NCI-H524 treated with DMSO at 0.1 percent for 48 hours (cell line): ENCODE data around the gene WDHD1.
"Not testable (repeated sequence)": the region's sequence is repeated elsewhere in the genome, so short reads cannot be mapped to it uniquely, and the experiment has no call there.

ENCODE experiments used
- DNase-seq: peaks from one replicate; lab custom pipeline; 2025; lab: John Stamatoyannopoulos, UW

WDHD1 gene

DNA sequence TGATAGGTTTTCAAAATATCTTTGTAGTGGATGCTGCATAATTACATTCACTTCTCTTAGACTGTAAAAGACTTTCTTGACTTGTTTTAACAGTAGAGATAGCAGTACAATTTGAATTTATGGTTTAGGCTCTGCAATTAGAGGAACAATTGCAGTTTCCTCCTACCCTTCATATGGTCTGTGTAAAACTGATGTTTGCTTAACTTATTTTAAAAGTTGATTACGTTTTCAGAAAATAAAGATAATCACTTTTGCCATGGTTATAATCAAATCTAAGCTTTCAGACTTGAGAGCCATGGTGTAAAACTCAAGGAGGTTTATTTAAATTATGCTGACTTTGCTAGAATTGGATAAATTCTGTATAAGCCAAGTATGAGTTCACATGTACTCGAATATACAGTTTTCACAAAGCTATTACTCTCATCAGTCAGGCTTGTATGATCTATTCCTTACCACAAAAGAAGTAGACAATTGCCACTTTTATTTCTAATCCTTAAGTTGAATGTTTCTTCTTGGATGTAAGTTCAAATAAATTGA is 22.1 kb upstream of the WDHD1 start:
- no peak for DNase-seq

DNA sequence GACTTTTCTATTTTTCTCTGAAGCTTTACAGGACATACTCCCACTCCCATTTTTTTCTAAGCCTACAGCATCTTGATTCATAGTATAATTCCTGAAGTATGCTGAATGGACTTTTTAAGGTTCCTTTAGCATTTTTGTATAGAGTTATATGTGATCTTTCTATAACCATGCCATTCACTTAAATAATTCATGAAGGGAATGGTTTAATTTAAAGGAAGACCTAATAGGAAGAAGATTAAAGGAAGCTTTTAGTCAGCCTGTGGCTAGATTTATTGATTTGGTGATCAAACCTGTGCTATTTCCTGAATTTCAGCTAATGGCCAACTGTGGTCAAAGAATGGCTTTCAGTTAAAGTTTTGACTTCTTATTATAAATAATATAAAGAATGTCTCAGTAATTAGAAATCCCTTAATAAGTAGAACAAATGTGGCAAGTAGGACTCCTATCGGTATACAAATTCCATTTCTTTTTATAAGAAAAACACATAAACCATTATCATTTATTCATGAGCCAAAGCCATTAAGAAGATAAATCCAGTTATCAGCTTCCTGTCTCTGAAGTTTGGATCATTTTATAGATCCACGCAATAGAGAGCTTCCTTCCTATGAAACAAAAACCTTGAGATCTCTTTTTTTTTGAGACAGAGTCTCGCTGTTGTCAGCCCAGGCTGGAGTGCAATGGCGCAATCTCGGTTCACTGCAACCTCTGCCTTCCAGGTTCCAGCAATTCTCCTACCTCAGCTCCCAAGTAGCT is 20.6 kb upstream of the WDHD1 start:
- no peak for DNase-seq

DNA sequence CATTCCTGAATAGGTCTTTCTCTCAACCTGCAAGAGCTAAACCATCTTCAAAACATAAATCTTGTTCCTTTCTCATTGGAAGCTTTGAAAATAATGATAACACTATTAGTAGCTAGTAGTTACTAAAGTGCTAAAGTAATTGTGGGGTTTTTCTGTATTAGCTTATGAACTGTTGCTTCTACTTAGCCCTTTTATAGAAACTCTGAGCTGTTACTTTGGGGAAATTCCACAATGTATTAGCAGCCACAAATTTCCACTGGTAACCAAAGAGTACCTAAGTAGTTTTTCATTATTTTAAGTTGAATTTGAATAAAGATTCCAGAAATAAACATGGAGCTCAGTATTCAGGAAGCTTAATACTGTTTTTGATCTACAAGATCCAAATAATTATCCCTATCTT is 18.2 kb upstream of the WDHD1 start:
- DNase-seq: no peak

DNA sequence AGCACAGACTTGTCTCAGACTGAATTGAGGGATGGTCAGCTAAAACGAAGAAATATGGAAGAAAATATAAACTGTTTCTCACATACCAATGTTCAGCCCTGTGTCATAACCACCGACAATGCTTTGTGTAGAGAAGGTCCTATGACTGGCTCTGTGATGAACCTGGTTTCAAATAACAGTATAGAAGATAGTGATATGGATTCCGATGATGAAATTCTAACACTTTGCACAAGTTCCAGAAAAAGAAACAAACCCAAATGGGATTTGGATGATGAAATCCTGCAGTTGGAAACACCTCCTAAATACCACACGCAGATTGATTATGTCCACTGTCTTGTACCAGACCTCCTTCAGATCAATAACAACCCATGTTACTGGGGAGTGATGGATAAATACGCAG is 16.6 kb upstream of the WDHD1 start:
- DNase-seq: no peak

DNA sequence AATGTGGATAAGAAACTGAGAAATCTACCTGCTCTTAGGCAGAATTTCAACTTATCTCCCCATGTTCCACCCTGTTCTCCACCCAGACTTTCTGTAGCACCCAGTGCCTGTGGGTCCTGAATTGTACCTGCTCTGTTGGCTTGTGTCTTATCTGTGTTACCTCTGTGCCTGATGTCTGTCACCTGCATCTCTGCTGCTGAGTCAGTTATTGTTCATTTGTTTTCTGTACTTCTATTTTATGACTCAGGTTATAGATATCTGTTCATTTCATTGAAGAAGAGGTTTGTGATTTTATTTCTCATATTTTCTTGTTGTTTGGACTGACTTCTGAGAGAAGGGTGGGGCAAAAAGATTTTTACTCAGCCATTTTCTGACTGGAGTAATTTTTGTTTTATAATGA is 11.8 kb upstream of the WDHD1 start:
- no peak for DNase-seq

DNA sequence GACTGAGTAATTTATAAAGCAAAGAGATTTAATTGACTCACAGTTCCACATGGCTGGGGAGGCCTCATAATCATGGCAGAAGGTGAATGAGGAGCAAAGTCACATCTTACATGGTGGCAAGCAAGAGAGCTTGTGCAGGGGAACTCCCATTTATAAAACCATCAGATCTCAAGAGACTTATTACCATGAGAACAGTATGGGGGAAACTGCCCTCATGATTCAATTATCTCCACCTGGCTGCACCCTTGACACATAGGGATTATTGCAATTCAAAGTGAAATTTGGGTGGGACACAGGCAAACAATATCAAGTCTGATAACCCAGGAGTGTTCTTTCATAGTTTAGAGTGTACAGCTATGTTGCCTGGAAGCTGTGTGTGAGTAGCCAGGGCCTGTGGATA is 11.1 kb upstream of the WDHD1 start:
- not testable (repeated sequence) for DNase-seq

DNA sequence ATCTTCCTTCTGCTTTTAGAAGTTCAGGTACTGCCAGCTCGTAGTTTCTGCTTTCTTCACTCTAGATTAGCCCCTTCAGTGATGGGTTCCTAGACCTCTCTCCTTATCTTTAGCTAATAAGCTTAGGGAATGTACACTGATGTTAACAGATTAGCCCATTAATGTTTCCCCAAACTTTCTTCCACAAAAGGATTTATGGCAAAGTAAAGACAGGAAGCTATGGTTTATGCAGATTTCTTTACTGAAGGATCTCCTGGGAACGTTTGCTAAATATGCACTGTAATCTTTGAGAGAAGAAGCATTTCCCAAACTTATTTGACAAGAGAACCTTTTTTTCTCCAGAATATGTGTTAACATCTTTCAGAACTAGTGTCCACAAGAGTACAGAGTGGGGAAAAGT is 4.3 kb upstream of the WDHD1 start:
- DNase-seq: no peak

DNA sequence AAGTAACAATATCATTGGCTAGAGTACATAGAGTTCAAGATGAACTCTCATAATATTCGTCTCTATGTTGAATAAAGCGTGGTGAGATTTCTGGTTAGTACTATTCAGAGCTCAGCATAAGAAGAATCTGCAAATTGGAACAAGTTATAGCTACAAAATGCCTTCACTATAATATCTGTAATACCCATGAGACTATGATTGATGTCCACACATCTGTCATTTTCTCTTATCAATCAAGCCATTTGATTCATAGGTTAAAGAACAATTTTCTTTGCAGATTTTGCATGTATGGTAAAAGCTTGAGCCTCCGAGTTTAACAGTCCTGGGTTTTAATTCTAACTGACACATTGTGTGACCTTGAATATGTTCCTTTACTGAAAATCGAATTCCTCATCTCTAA is 1.6 kb upstream of the WDHD1 start:
- DNase-seq: no peak

DNA sequence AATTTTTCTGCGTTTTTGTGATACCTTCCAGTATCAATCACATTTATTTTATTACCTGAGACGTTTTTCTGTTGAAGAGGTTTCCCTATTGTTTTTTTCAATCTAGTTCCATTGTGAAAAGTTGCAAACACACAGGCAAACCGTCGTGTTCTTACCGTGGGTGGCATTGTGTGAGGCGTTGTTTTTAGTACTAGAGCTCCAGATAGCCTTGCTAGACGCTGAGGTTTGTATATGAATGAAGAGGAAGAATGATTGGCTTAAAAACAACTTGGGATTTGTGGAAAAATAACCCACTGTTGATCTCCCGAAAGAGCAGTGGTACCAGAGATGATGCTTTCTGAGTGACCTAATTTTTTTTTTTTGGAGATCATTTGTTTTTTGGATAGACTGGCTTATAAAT is 1.2 kb upstream of the WDHD1 start:
- no peak for DNase-seq

DNA sequence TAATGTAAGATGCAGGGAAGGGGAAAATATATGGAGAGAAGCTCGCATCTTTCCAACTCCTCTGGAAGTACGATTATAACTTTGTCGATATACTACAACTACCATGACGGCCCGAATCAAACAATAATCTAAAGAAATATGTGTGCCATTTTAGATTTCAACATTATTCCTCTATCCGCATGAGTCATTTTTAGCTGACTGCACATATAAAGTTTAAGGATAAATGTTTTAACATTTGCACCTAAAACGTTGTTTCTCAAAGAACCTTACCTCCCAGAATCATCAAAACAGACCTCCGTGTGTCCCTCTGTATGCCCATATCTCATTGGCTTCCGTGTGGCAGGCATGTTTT is 482 bp downstream of the WDHD1 start:
- no peak for DNase-seq

DNA sequence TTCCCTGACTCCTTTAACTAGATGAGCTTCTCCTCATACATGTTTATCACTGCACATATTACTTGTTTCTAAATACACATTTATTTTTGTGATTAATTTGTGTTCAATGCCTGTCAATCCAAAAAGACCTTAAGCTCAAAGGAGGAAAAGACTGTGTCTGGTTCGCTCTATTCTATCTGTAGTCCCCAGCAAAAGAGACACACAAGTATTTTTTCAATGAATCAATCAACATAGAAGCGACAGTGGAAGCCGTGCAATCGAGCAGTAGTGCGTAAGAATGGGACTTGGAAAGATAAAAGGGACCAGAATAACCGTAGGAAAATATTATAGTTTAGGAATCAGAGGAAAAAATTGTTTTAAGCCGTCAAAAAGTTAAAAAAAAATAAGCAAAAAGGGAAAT is 951 bp downstream of the WDHD1 start:
- no peak for DNase-seq

DNA sequence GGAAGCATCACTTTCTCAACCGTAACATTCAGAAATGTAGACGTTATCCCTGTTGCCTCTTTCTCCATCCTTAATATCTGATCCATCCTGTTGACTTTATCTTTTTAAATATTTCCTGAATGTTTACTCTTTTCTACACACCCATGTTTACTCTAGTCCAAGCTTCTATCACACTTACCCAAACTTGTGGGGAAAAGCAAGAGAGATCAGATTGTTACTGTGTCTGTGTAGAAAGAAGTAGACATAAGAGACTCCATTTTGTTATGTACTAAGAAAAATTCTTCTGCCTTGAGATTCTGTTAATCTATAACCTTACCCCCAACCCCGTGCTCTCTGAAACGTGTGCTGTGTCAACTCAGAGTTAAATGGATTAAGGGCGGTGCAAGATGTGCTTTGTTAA is 2.5 kb downstream of the WDHD1 start:
- not testable (repeated sequence) for DNase-seq

DNA sequence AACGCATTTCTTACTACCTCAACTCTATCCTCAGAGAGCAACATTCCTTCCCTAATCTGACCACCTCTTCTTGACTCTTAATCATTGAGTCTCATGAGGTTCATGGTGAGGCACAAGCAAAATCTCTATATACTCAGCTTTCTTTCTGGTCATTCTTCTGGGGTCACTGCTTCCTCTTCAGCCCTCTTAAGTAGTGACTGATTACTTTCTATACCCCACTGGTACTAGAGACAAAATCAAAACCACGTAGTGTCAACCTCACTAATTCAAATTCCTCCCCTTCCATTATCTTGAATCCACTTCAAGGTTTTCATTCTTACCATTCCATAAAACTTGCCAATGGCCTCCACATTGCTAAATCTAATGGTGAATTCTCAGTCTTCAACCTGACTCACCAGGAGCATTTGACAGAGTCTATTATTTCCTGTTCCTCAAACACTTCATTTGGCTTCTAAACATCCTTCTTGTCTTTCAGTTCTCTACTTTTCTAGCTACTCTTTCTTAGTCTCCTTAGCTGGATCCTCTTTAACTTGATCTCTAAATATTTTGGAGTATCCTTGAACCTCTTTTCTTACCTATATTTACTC is 6.8 kb downstream of the WDHD1 start:
- no peak for DNase-seq

DNA sequence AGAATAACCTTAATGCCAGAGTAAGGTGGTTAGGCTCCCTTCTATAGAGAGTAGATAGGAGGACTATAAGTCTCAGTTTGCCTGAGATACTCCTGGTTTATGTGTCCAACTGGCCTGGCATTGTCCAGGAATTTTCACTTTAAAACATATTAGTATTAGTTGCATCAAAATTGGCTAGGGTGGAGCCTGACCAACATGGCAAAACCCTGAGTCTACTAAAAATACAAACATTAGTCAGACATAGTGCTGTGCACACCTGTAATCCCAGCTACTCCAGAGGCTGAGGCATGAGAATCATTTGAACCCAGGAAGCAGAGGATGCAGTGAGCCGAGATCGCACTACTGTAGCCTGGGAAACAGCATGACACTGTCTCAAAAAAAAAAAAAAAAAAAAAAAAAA is 11.9 kb downstream of the WDHD1 start:
- no peak for DNase-seq

DNA sequence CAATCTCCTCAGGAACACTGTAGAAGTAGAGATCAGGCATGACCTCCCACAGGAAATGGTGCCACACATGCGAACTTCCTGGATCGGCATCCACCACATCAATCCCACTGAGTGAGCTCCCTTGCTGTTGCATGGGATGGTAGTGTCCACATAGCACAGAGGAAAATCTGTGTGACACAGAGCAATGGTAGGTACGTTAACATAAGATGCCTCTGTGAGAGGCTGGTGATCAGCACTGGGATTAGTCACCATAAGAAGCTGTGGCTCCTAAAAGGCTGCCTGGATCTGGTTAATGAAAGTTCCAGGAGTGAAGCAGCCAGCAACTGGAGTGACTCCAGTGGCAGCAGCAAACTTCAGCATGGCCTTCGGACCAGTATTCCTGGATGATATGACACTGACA is 21.8 kb downstream of the WDHD1 start:
- DNase-seq: no peak

DNA sequence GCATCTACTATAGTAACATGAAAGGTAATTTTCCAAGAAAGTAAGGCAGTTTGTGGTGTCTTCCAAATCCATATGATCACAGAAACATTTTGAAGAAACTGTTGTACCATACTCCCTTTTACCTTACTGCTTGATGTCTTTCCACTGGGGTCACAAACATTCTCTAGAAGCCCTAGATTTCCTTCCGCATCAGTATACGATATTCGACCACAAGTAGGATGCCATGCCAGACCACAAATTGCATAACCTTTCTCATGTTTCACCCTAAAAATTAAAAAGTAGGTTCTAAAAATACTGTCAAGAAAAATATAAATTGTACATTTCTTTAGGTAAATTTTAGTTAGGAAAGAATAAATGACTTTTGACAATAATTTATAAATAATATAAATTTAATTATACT is 26.5 kb downstream of the WDHD1 start:
- no peak for DNase-seq

DNA sequence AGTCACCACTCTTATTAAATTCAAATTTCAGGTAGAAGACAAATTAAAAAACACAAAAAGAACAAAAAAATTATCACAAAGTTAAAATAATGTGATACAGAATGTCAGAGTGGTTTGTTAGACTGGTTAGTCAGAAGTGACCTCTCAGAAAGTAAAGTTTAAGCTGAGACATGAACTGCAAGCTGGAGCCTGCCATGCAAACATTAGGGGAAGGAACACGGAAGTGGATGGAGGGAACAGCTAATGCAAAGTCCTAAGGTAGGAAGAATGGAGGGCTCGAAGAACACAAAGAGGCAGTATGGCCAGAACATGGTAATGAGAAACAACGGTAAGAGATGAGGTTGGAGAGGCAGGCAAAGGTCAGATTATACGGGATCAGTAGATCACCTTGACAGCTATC is 41.7 kb downstream of the WDHD1 start:
- no peak for DNase-seq

DNA sequence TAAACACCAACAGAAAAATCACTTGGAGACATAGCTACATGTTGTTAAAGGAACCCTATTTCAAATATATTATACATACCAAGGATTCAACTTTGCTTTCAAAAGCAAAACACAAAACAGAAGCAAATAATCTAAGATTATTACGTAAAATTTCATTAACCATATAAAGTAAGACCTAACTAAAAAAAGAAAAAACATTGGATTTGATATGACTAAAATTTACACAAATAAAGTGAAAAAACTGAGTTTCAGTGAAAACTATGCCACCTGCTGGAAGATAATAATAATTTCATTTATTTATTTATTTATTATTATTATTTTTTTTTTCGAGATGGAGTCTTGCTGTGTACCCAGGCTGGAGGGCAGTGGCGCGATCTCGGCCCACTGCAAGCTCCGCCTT is 45.2 kb downstream of the WDHD1 start:
- no peak for DNase-seq

DNA sequence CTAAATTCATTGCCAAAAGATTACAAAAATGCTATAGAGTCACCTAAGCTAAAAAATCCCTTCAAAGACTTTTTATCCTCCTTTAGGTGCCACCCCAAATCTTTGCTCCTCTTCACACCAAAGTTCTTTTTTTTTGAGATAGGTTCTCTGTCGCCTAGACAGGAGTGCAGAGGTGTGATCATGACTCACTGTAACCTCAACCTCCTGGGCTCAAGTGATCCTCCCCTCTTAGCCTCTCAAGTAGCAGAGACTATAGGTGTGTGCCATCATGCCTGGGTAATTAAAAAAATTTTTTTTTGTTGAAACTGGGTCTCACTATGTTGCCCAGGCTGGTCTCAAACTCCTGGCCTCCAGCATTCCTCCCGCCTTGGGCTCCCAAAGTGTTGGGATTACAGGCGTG is 47.9 kb downstream of the WDHD1 start:
- no peak for DNase-seq

DNA sequence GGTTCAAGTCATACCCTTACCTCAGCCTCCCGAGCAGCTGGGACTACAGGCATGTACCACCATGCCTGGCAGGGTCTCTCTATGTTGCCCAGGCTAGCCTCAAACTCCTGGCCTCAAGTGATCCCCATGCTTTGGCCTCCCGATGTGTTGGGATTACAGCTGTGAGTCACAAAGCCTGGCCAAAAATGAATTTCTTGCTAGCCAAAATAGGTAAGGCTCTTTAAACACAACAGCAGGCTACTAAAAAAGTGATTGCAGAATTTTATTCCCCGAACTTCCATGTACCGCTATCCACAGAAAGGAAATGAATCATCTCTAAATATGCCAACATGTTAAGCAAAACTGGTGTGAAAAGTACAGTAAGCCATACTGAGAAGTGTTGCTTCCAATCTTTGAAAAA is 50.6 kb downstream of the WDHD1 start:
- no peak for DNase-seq

DNA sequence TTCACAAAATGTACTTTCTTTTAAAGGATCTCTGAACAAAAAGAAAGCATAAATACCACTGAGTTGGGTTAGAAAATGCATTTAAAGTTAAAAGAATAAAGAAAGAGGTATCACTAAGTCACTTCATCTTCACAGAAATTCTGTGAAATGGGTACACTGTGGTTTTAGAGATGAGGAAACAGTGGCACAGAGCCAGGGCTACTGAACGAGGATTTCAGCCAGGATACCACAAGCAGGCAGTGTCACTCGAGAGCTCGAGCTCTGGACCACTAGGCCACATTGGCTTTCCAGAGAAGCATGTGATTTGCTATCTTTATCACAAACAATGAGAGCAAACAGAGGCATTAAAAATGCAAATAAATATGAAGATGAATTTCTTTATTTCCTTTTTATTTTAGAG is 51.0 kb downstream of the WDHD1 start:
- no peak for DNase-seq

DNA sequence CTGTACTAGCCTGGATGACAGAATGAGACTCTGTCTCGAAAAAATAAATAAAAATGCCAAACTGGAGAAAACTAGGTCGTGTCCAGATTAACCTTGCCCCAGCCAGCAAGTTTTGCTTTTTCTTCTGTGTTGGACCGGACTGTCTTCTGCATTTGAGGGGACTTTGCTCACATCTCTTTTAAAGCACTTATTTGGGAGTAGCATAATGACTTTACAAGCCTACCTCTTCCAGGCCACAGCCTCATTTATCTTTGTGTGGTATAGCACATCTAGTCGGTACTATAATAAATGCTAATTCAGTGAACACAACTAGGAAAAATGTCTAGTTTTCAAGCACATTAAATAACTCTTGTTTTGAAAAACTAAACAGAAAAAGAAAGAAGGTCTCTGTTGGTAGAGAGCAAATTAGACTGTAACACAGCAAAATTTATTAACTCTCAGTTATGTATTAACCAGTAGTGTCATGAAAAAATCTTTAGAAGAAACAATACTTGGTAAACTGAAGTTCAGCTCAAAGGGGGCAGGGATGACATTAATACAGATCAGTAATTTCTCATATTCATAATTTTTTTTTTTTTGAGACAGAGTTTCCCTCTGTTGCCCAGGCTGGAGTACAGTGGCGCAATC is 52.0 kb downstream of the WDHD1 start:
- DNase-seq: no peak

DNA sequence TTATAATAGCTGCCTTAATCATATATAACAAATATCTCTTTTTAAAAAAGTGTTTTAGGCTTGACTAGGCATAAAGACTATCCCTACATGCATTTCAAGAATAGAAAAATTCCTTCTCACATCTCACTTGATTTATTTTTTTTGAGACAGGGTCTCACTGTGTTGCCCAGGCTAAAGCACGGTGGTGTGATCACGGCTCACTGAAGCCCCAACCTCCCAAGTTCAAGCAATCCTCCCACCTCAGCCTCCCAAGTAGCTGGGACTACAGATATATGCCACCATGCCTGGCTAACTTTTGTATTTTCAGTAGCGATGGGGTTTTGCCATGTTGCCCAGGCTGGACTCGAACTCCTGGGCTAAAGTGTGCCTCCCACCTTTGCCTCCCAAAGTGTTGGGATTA is 59.4 kb downstream of the WDHD1 start:
- no peak for DNase-seq

DNA sequence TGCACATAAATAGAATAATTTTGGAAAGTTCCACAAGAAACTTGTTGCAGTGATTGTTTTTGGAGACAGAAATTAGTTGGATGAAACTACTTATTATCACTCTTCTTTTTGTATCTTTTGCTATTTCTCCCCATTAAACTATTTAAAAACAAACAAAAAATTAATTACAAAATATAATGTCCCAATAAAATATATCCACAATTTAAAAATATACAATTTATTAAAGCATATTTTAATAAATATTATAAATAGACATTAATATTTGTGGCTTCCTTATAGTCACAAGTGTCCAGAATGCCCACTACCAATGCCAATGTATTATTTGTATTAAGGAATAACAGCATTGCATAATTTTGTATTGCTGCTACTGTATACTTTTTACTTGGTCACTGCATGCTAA is 71.8 kb downstream of the WDHD1 start:
- DNase-seq: no peak
